Glomerular endothelial cell (primary cell): ENCODE data around the gene ADARB1. TPM values are rescaled to one million over a fixed set of nuclear protein-coding genes. Genes with fewer than 3 reads are reported as not detected.

ENCODE experiments used
- DNase-seq: peaks from one replicate; pipeline ENCODE4 v3.0.0-alpha.2; 2011; ENCODE audit warnings: low read depth, low spot score; ENCODE audit errors: extremely low read depth
- total RNA-seq: library from RNA; depleted of rRNA; stranded (reverse); fragments of >200 nt; gene quantifications from 2 replicates; pipeline ENCODE4 v1.2.3, GENCODE V29; 2015

ADARB1 gene
- total RNA-seq, 1 donor from 2014 or later = 29.8 TPM

- no peak for DNase-seq
Measured at GRCh38 chr21:45037986-45038385, 36.4 kb upstream of the ADARB1 start.

GRCh38 chr21:45039317-45040156, 34.8 kb upstream of the ADARB1 start:
- no peak for DNase-seq

- DNase-seq = no peak
Measured at GRCh38 chr21:45040157-45040711, 34.1 kb upstream of the ADARB1 start.

GRCh38 chr21:45040739-45041138, 33.6 kb upstream of the ADARB1 start:
- DNase-seq = no peak

- DNase-seq = no peak
Measured at GRCh38 chr21:45041351-45041805, 33.0 kb upstream of the ADARB1 start.

GRCh38 chr21:45041984-45042663, 32.3 kb upstream of the ADARB1 start:
- DNase-seq = no peak

- DNase-seq = no peak
Measured at GRCh38 chr21:45042664-45043161, 31.7 kb upstream of the ADARB1 start.

GRCh38 chr21:45043541-45044020, 30.8 kb upstream of the ADARB1 start:
- no peak for DNase-seq

- no peak for DNase-seq
Measured at GRCh38 chr21:45045481-45045880, 28.9 kb upstream of the ADARB1 start.

GRCh38 chr21:45047257-45047656, 27.1 kb upstream of the ADARB1 start:
- DNase-seq = no peak

GRCh38 chr21:45048026-45048698, 26.2 kb upstream of the ADARB1 start:
- no peak for DNase-seq

- DNase-seq = no peak
Measured at GRCh38 chr21:45048968-45049367, 25.4 kb upstream of the ADARB1 start.

GRCh38 chr21:45049714-45050344, 24.6 kb upstream of the ADARB1 start:
- DNase-seq = no peak

- DNase-seq = no peak
Measured at GRCh38 chr21:45050345-45050796, 24.0 kb upstream of the ADARB1 start.

- no peak for DNase-seq
Measured at GRCh38 chr21:45050797-45051489, 23.4 kb upstream of the ADARB1 start.

GRCh38 chr21:45051580-45052434, 22.6 kb upstream of the ADARB1 start:
- DNase-seq = no peak

GRCh38 chr21:45052960-45053359, 21.4 kb upstream of the ADARB1 start:
- no peak for DNase-seq

- DNase-seq = no peak
Measured at GRCh38 chr21:45053561-45054226, 20.7 kb upstream of the ADARB1 start.
